HepG2 (cell line): ENCODE measurements around the gene PIP. TPM values are rescaled to one million over a fixed set of nuclear protein-coding genes. Genes with fewer than 3 reads are reported as not detected.

Source experiments
- ATAC-seq: fragments of 200-7000 bp; cut with Tn5 transposase; 3 replicates; pipeline ENCODE4 v1.9.1; 2020; ENCODE audit warnings: mild to moderate bottlenecking, moderate library complexity
- BruUV-seq: library from RNA; stranded (reverse); fragments of 400-500 nt; replicated peaks from 2 replicates; lab custom pipeline; 2021; lab: Mats Ljungman, UMichigan
- CTCF ChIA-PET: fragments of 300-600 bp; formaldehyde crosslinking; extraction: SDS; loops from one replicate; lab custom pipeline; 2021; ENCODE audit warnings: low total read pairs, inconsistent platforms, low intra/inter-chr PET ratio; lab: Yijun Ruan, JAX
- POLR2A ChIA-PET: fragments of 350-600 bp; sonication (Branson Sonifier 250); formaldehyde crosslinking; loops from one replicate; lab custom pipeline; 2020; ENCODE audit warnings: antibody characterized with exemption, inconsistent platforms; lab: Yijun Ruan, JAX
- DNase-seq: peaks from one replicate; pipeline ENCODE4 v3.0.0-alpha.2; 2015; ENCODE audit warnings: low spot score
- FAIRE-seq: peaks from 3 replicates; lab custom pipeline; 2011; peaks lifted over from hg19 to GRCh38; lab: Jason Lieb, UNC
- H2AFZ ChIP-seq: one replicate; pipeline ENCODE4 v1.6.1; 2011; ENCODE audit warnings: low read length, inconsistent platforms
- H3K27ac ChIP-seq: fragments of 300-600 bp; 3 replicates; pipeline ENCODE4 v1.8.0; 2011; ENCODE audit warnings: mixed run types, mild to moderate bottlenecking, mixed read lengths, low read length, inconsistent platforms; ENCODE audit not compliant: insufficient read depth; ENCODE audit errors: extremely low read length
- H3K27me3 ChIP-seq, 2 experiments: fragments of 200-600 bp in 1 of 2; 2 replicates in 1 of 2; 3 replicates in 1 of 2; pipeline versions ENCODE4 v1.6.0 to v1.8.0; 2011; ENCODE audit warnings: low read length in 2 of 2, mild to moderate bottlenecking in 2 of 2, moderate library complexity in 2 of 2, inconsistent platforms in 1 of 2; ENCODE audit not compliant: insufficient read depth in 2 of 2, control insufficient read depth in 1 of 2
- H3K36me3 ChIP-seq, 2 experiments: fragments of 200-600 bp in 1 of 2; replicated peaks in 1 of 2; 2 replicates in 1 of 2; 3 replicates in 1 of 2; pipeline versions ENCODE4 v1.5.1 to v1.8.0; 2011; ENCODE audit warnings: low read length in 2 of 2, inconsistent platforms in 1 of 2; ENCODE audit not compliant: insufficient read depth in 2 of 2, control insufficient read depth in 1 of 2
- H3K4me1 ChIP-seq: 2 replicates; pipeline ENCODE4 v1.5.1; 2012; ENCODE audit warnings: low read length, inconsistent platforms; ENCODE audit not compliant: insufficient read depth
- H3K4me2 ChIP-seq: 2 replicates; pipeline ENCODE4 v1.6.0; 2011; ENCODE audit warnings: low read depth, low read length, inconsistent platforms
- H3K4me3 ChIP-seq, 3 experiments: fragments of 200-600 bp in 1 of 3; sonication (generic), shearing (Covaris generic) in 1 of 3; replicated peaks in 1 of 3; 2 replicates each; pipeline ENCODE4 v1.5.1; 2011 to 2016; ENCODE audit warnings: low read length in 3 of 3, inconsistent platforms in 2 of 3, low read depth in 2 of 3, mild to moderate bottlenecking in 2 of 3, control low read depth in 1 of 3, mixed read lengths in 1 of 3; ENCODE audit not compliant: insufficient read depth in 1 of 3
- H3K79me2 ChIP-seq: one replicate; pipeline ENCODE4 v1.6.1; 2011; ENCODE audit warnings: low read length, inconsistent platforms; ENCODE audit not compliant: insufficient read depth
- H3K9ac ChIP-seq: 2 replicates; pipeline ENCODE4 v1.6.0; 2011; ENCODE audit warnings: mild to moderate bottlenecking, low read depth, low read length, inconsistent platforms; ENCODE audit not compliant: insufficient read depth
- H3K9me3 ChIP-seq: 2 replicates; pipeline ENCODE4 v1.5.1; 2012; ENCODE audit warnings: mild to moderate bottlenecking, low read length
- H4K20me1 ChIP-seq: 2 replicates; pipeline ENCODE4 v1.6.0; 2011; ENCODE audit warnings: inconsistent platforms, mild to moderate bottlenecking, low read length, moderate library complexity; ENCODE audit not compliant: insufficient read depth
- GATA4 ChIP-seq: sonication (generic); IDR thresholded peaks from 2 replicates; pipeline ENCODE4 v1.6.1; 2016; ENCODE audit warnings: antibody characterized with exemption, low read depth, borderline replicate concordance
- HOXA9 ChIP-seq: sonication (generic); formaldehyde crosslinking; IDR thresholded peaks from 2 replicates; pipeline ENCODE4 v1.8.1; 2022; ENCODE audit warnings: missing genetic modification reagents, mild to moderate bottlenecking, moderate library complexity, borderline replicate concordance
- RFX3 ChIP-seq: IDR thresholded peaks from 2 replicates; pipeline ENCODE4 v1.6.1; 2016; ENCODE audit warnings: missing biosample characterization, missing genetic modification reagents
- RFXANK ChIP-seq: IDR thresholded peaks from 2 replicates; pipeline ENCODE4 v1.6.1; 2016
- SPEN ChIP-seq: sonication (generic); formaldehyde crosslinking; IDR thresholded peaks from 2 replicates; pipeline ENCODE4 v1.5.1; 2020; ENCODE audit warnings: low read depth, mild to moderate bottlenecking, missing genetic modification reagents
- ZC3H13 ChIP-seq: sonication (generic); formaldehyde crosslinking; IDR thresholded peaks from 2 replicates; pipeline ENCODE4 v1.8.1; 2023; ENCODE audit warnings: mild to moderate bottlenecking, missing genetic modification reagents, moderate library complexity
- ZNF737 ChIP-seq: sonication (generic); formaldehyde crosslinking; IDR thresholded peaks from 2 replicates; pipeline ENCODE4 v1.5.0; 2020; ENCODE audit warnings: missing genetic modification reagents, mild to moderate bottlenecking, borderline replicate concordance
- WGBS: methylation state at CpG from one replicate; pipeline ENCODE4 v1.1.6; 2017; ENCODE audit warnings: low lambda C conversion rate; 5-methylcytosine and 5-hydroxymethylcytosine counted together
- in situ Hi-C: cut with HindIII; loops from 2 replicates; pipeline ENCODE4 v1.10.0; 2017; ENCODE audit warnings: low pct_unique_long_range_greater_than_20kb; ENCODE audit not compliant: extremely low pct_ligation_motif_present
- intact Hi-C: fragments of 100-400 bp; cut with micrococcal nuclease; formaldehyde crosslinking; loops from one replicate; pipeline ENCODE4 v1.10.0; 2022; ENCODE audit not compliant: unreplicated experiment
- polyA plus RNA-seq, 8 experiments: library from polyadenylated mRNA; depleted of rRNA in 3 of 8; stranded (reverse) in 7 of 8; unstranded in 1 of 8; fragments of >200 nt; fragmentation: Illumina TruSeq in 4 of 8; extraction: Trizol in 4 of 8; gene quantifications; 2 replicates each; pipeline versions ENCODE4 v1.2.1 to v1.2.3, GENCODE V29; 2011 to 2016; ENCODE audit warnings: low read depth in 4 of 8, missing spikeins in 1 of 8, mixed read lengths in 1 of 8; ENCODE audit not compliant: insufficient read depth in 1 of 8
- total RNA-seq, 5 experiments: library from RNA; depleted of rRNA; stranded (reverse); fragments of >200 nt; fragmentation: Illumina TruSeq; extraction: Trizol; gene quantifications; 2 replicates each; pipeline ENCODE4 v1.2.3, GENCODE V29; 2016; ENCODE audit warnings: low read depth in 1 of 5
- TF ChIP-seq, protein P1 (sequence below): sonication (generic); formaldehyde crosslinking; IDR thresholded peaks from 2 replicates; pipeline ENCODE4 v1.4.0; 2020; ENCODE audit warnings: mild to moderate bottlenecking, missing genetic modification reagents, borderline replicate concordance
- TF ChIP-seq, protein P2 (sequence below): sonication (generic); formaldehyde crosslinking; IDR thresholded peaks from 2 replicates; pipeline ENCODE4 v1.4.0; 2020; ENCODE audit warnings: missing genetic modification reagents
- TF ChIP-seq, protein P3 (sequence below): sonication (generic); formaldehyde crosslinking; IDR thresholded peaks from 2 replicates; pipeline ENCODE4 v1.4.0; 2020; ENCODE audit warnings: mild to moderate bottlenecking, missing genetic modification reagents
- TF ChIP-seq, protein P4 (sequence below): sonication (generic); formaldehyde crosslinking; IDR thresholded peaks from 2 replicates; pipeline ENCODE4 v1.4.0; 2020; ENCODE audit warnings: missing genetic modification reagents, borderline replicate concordance
- TF ChIP-seq, protein P5 (sequence below): sonication (generic); formaldehyde crosslinking; IDR thresholded peaks from 2 replicates; pipeline ENCODE4 v1.9.0; 2022; ENCODE audit warnings: low read depth, missing genetic modification reagents

The PIP gene
- total and polyA plus RNA-seq, 2 of the 13 experiments (the other 11 are each of a cell fraction or from before 2014, with no cell fraction given) = not detected

DNA sequence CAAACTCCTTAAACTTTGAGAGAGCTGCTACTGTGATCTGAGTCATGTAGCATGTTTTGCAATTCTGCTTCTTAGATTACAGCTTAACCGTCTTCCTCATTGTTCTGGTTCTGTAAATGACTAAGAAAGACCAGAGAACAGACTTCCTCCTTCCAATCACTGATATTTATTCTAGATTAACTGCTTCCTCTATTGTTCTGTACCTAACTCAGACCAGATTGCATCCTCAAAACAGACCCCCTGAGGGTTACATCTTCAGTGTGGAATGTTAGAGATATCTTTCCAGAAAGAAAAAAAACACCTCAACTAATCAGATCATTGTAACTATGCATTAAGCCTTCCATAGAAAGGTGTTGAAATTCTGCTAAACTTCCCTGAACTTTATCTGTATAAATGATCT, 5.7 kb upstream of the PIP start (continued):
- TF ChIP-seq, protein P1, sequence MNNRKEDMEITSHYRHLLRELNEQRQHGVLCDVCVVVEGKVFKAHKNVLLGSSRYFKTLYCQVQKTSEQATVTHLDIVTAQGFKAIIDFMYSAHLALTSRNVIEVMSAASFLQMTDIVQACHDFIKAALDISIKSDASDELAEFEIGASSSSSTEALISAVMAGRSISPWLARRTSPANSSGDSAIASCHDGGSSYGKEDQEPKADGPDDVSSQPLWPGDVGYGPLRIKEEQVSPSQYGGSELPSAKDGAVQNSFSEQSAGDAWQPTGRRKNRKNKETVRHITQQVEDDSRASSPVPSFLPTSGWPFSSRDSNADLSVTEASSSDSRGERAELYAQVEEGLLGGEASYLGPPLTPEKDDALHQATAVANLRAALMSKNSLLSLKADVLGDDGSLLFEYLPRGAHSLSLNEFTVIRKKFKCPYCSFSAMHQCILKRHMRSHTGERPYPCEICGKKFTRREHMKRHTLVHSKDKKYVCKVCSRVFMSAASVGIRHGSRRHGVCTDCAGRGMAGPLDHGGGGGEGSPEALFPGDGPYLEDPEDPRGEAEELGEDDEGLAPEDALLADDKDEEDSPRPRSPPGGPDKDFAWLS (CRISPR knock-in tag) = no peak
- TF ChIP-seq SPEN (CRISPR knock-in tag) (no peak), ZC3H13 (no peak)

DNA sequence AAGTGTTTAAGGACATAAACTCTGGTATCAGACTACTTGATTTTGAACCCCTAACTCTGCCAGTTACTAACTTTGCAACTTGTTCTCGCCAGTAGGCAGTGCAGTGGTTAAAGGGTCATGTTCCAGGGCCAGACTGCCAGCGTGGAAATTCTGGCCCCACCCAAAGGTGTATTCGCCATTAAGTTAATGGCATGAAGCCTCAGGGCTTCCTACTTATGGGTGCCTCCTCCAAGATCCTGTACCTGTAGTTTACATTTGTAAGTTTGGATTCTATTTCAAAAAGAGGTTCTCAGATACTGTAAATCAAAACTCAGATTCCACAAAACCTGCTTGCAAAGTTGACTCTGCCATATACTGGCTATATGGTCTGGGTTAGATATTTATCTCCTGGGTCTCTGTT, 2.8 kb upstream of the PIP start:
- intact Hi-C loops = no loop called here
- no peaks in the 10 kb centered on the region for H3K27me3 ChIP-seq

More for the DNA sequence above, 2.8 kb upstream of the PIP start:
- Histone ChIP-seq H3K36me3 (no peaks in the 10 kb centered on the region), H3K4me2 (no peak overlapping the region), H3K4me1 (no peaks in the 10 kb centered on the region), H4K20me1 (no peaks in the 10 kb centered on the region), H3K4me3 (no peak overlapping the region), H3K79me2 (no peaks in the 10 kb centered on the region), H3K27ac (no peak overlapping the region), H3K9ac (no peak overlapping the region), H3K9me3 (no peaks in the 10 kb centered on the region), H2AFZ (no peak overlapping the region)
- WGBS = 0% methylated on average over 3 of the region's 3 CpGs
- in situ Hi-C loops = no loop called here
- TF ChIP-seq RFX3 (CRISPR knock-in tag) (no peak), HOXA9 (CRISPR knock-in tag) (no peak), GATA4 (no peak), RFXANK (CRISPR knock-in tag) (no peak), ZNF737 (CRISPR knock-in tag) (no peak)
- TF ChIP-seq, protein P2, sequence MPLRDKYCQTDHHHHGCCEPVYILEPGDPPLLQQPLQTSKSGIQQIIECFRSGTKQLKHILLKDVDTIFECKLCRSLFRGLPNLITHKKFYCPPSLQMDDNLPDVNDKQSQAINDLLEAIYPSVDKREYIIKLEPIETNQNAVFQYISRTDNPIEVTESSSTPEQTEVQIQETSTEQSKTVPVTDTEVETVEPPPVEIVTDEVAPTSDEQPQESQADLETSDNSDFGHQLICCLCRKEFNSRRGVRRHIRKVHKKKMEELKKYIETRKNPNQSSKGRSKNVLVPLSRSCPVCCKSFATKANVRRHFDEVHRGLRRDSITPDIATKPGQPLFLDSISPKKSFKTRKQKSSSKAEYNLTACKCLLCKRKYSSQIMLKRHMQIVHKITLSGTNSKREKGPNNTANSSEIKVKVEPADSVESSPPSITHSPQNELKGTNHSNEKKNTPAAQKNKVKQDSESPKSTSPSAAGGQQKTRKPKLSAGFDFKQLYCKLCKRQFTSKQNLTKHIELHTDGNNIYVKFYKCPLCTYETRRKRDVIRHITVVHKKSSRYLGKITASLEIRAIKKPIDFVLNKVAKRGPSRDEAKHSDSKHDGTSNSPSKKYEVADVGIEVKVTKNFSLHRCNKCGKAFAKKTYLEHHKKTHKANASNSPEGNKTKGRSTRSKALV = no peak
- TF ChIP-seq, protein P3, sequence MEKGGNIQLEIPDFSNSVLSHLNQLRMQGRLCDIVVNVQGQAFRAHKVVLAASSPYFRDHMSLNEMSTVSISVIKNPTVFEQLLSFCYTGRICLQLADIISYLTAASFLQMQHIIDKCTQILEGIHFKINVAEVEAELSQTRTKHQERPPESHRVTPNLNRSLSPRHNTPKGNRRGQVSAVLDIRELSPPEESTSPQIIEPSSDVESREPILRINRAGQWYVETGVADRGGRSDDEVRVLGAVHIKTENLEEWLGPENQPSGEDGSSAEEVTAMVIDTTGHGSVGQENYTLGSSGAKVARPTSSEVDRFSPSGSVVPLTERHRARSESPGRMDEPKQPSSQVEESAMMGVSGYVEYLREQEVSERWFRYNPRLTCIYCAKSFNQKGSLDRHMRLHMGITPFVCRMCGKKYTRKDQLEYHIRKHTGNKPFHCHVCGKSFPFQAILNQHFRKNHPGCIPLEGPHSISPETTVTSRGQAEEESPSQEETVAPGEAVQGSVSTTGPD (CRISPR knock-in tag) = no peak
- TF ChIP-seq, protein P4, sequence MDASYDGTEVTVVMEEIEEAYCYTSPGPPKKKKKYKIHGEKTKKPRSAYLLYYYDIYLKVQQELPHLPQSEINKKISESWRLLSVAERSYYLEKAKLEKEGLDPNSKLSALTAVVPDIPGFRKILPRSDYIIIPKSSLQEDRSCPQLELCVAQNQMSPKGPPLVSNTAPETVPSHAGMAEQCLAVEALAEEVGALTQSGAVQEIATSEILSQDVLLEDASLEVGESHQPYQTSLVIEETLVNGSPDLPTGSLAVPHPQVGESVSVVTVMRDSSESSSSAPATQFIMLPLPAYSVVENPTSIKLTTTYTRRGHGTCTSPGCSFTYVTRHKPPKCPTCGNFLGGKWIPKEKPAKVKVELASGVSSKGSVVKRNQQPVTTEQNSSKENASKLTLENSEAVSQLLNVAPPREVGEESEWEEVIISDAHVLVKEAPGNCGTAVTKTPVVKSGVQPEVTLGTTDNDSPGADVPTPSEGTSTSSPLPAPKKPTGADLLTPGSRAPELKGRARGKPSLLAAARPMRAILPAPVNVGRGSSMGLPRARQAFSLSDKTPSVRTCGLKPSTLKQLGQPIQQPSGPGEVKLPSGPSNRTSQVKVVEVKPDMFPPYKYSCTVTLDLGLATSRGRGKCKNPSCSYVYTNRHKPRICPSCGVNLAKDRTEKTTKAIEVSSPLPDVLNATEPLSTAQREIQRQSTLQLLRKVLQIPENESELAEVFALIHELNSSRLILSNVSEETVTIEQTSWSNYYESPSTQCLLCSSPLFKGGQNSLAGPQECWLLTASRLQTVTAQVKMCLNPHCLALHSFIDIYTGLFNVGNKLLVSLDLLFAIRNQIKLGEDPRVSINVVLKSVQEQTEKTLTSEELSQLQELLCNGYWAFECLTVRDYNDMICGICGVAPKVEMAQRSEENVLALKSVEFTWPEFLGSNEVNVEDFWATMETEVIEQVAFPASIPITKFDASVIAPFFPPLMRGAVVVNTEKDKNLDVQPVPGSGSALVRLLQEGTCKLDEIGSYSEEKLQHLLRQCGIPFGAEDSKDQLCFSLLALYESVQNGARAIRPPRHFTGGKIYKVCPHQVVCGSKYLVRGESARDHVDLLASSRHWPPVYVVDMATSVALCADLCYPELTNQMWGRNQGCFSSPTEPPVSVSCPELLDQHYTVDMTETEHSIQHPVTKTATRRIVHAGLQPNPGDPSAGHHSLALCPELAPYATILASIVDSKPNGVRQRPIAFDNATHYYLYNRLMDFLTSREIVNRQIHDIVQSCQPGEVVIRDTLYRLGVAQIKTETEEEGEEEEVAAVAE (CRISPR knock-in tag) = no peak
- TF ChIP-seq, protein P5, sequence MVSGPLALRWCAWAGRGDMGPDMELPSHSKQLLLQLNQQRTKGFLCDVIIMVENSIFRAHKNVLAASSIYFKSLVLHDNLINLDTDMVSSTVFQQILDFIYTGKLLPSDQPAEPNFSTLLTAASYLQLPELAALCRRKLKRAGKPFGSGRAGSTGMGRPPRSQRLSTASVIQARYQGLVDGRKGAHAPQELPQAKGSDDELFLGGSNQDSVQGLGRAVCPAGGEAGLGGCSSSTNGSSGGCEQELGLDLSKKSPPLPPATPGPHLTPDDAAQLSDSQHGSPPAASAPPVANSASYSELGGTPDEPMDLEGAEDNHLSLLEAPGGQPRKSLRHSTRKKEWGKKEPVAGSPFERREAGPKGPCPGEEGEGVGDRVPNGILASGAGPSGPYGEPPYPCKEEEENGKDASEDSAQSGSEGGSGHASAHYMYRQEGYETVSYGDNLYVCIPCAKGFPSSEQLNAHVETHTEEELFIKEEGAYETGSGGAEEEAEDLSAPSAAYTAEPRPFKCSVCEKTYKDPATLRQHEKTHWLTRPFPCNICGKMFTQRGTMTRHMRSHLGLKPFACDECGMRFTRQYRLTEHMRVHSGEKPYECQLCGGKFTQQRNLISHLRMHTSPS (CRISPR knock-in tag) = no peak
- FAIRE-seq (no peak), ATAC-seq (no peak), DNase-seq (no peak)
- BruUV-seq = no TSS peak
- POLR2A ChIA-PET = no interaction called here
- CTCF ChIA-PET = no interaction called here
